Neural progenitor cell (in vitro differentiated cells): ENCODE data around the gene VPS33A. TPM values are rescaled to one million over a fixed set of nuclear protein-coding genes. Genes with fewer than 3 reads are reported as not detected.

ENCODE experiments used
- DNase-seq: peaks from one replicate; pipeline ENCODE4 v3.0.0-alpha.2; 2016; ENCODE audit warnings: low spot score
- H2AFZ ChIP-seq: fragments of 200-600 bp; sonication (generic); replicated peaks from 2 replicates; pipeline ENCODE4 v1.6.1; 2016; ENCODE audit warnings: antibody characterized with exemption
- H3F3A ChIP-seq: fragments of 200-600 bp; sonication (generic); 2 replicates; pipeline ENCODE4 v1.6.1; 2016; ENCODE audit warnings: antibody characterized with exemption, low read depth
- H3K27ac ChIP-seq: fragments of 200-600 bp; sonication (generic); 2 replicates; pipeline ENCODE4 v1.5.1; 2016; ENCODE audit warnings: mild to moderate bottlenecking
- H3K27me3 ChIP-seq: fragments of 200-600 bp; sonication (generic); 2 replicates; pipeline ENCODE4 v1.6.1; 2016; ENCODE audit warnings: mild to moderate bottlenecking, moderate library complexity
- H3K36me3 ChIP-seq: fragments of 200-600 bp; sonication (generic); 2 replicates; pipeline ENCODE4 v1.5.1; 2016
- H3K4me1 ChIP-seq: fragments of 200-600 bp; sonication (generic); 2 replicates; pipeline ENCODE4 v1.6.1; 2016; ENCODE audit warnings: mixed run types
- H3K4me2 ChIP-seq: fragments of 200-600 bp; sonication (generic); 2 replicates; pipeline ENCODE4 v1.6.1; 2016
- H3K4me3 ChIP-seq: fragments of 200-600 bp; sonication (generic); 2 replicates; pipeline ENCODE4 v1.5.1; 2016
- H3K79me2 ChIP-seq: fragments of 200-600 bp; sonication (generic); 2 replicates; pipeline ENCODE4 v1.6.1; 2016; ENCODE audit warnings: low read depth
- H3K9ac ChIP-seq: fragments of 200-600 bp; sonication (generic); 2 replicates; pipeline ENCODE4 v1.6.1; 2016
- H3K9me3 ChIP-seq: fragments of 200-600 bp; sonication (generic); 2 replicates; pipeline ENCODE4 v1.5.1; 2016; ENCODE audit warnings: low read depth
- H4K20me1 ChIP-seq: fragments of 200-600 bp; sonication (generic); 2 replicates; pipeline ENCODE4 v1.6.1; 2016; ENCODE audit warnings: low read depth
- H3K27ac Mint-ChIP-seq: 3 replicates; pipeline ENCODE4 v1.8.0; 2021; ENCODE audit warnings: mixed read lengths
- H3K27me3 Mint-ChIP-seq: 2 replicates; pipeline ENCODE4 v1.8.0; 2022; ENCODE audit warnings: low read depth, mild to moderate bottlenecking, inconsistent platforms, moderate library complexity, mixed read lengths; ENCODE audit not compliant: insufficient read depth
- H3K36me3 Mint-ChIP-seq: 3 replicates; pipeline ENCODE4 v1.8.0; 2021; ENCODE audit warnings: mixed read lengths
- H3K4me1 Mint-ChIP-seq: 3 replicates; pipeline ENCODE4 v1.8.0; 2021; ENCODE audit warnings: mixed read lengths
- H3K4me3 Mint-ChIP-seq: 3 replicates; pipeline ENCODE4 v1.8.0; 2021; ENCODE audit warnings: mild to moderate bottlenecking, moderate library complexity, mixed read lengths
- H3K9me3 Mint-ChIP-seq: 3 replicates; pipeline ENCODE4 v1.8.0; 2020; ENCODE audit warnings: mixed read lengths
- EZH2 ChIP-seq: fragments of 200-600 bp; sonication (generic); IDR thresholded peaks from 2 replicates; pipeline ENCODE4 v1.6.1; 2017; ENCODE audit warnings: antibody characterized with exemption, mild to moderate bottlenecking, moderate library complexity
- EZH2phosphoT487 ChIP-seq: fragments of 200-600 bp; sonication (generic); IDR thresholded peaks from 2 replicates; pipeline ENCODE4 v1.6.1; 2017; ENCODE audit warnings: antibody characterized with exemption
- total RNA-seq: library from RNA; depleted of rRNA; stranded (reverse); fragments of >200 nt; gene quantifications from 2 replicates; pipeline ENCODE4 v1.2.3, GENCODE V29; 2015; ENCODE audit warnings: low replicate concordance
- TF ChIP-seq, protein P1 (sequence below): fragments of 200-600 bp; sonication (generic); IDR thresholded peaks from 2 replicates; pipeline ENCODE4 v1.5.1; 2017; ENCODE audit warnings: antibody characterized with exemption, mild to moderate bottlenecking

The VPS33A gene
- total RNA-seq, 1 donor from 2014 or later = 42.0 TPM

- Mint-ChIP-seq H3K9me3 (no peaks in the 10 kb centered on the region), H3K4me3 (no peak overlapping the region), H3K27ac (no peak overlapping the region), H3K36me3 (peaks cover 4% of the 10 kb centered on the region), H3K27me3 (peaks cover 3% of the 10 kb centered on the region), H3K4me1 (no peaks in the 10 kb centered on the region)
- Histone ChIP-seq H2AFZ (no peak overlapping the region), H3K79me2 (no peaks in the 10 kb centered on the region), H3K27me3 (no peaks in the 10 kb centered on the region), H3K4me2 (no peak overlapping the region), H3K36me3 (no peaks in the 10 kb centered on the region), H3K9me3 (no peaks in the 10 kb centered on the region), H3F3A (no peaks in the 10 kb centered on the region), H3K4me1 (no peaks in the 10 kb centered on the region), H3K9ac (no peak overlapping the region), H4K20me1 (no peaks in the 10 kb centered on the region), H3K4me3 (no peak overlapping the region), H3K27ac (no peak overlapping the region)
- TF ChIP-seq, protein P1, sequence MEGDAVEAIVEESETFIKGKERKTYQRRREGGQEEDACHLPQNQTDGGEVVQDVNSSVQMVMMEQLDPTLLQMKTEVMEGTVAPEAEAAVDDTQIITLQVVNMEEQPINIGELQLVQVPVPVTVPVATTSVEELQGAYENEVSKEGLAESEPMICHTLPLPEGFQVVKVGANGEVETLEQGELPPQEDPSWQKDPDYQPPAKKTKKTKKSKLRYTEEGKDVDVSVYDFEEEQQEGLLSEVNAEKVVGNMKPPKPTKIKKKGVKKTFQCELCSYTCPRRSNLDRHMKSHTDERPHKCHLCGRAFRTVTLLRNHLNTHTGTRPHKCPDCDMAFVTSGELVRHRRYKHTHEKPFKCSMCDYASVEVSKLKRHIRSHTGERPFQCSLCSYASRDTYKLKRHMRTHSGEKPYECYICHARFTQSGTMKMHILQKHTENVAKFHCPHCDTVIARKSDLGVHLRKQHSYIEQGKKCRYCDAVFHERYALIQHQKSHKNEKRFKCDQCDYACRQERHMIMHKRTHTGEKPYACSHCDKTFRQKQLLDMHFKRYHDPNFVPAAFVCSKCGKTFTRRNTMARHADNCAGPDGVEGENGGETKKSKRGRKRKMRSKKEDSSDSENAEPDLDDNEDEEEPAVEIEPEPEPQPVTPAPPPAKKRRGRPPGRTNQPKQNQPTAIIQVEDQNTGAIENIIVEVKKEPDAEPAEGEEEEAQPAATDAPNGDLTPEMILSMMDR = no peak
- no peak for TF ChIP-seq EZH2
- no peak for TF ChIP-seq EZH2phosphoT487
- no peak for DNase-seq
Measured at GRCh38 chr12:122250536-122250935, 15.8 kb downstream of the VPS33A start.

DNA sequence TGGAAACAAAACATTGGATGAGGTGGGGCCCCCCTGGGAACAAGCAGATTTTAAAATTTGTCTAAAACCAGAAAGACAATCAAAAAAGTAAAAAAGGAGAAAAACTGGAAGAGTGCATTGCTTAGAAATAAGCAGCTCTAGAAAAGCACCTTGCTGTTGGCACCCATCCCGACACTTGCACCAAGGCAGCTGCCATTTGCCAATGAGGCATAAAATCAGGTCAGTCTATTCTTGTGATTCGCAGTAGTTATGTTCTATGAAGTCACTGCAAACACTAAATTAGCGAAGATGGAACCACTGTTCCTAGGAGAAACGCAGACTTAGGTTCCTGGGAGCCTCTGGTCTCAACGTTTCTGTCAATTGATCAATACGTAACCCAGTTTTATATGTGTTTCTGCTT, 16.2 kb downstream of the VPS33A start:
- Histone ChIP-seq H3K9ac (no peak overlapping the region), H3K4me2 (no peak overlapping the region), H4K20me1 (no peaks in the 10 kb centered on the region), H3K27ac (no peak overlapping the region), H3K4me1 (no peaks in the 10 kb centered on the region), H3K27me3 (no peaks in the 10 kb centered on the region), H3F3A (no peaks in the 10 kb centered on the region), H3K36me3 (no peaks in the 10 kb centered on the region), H3K9me3 (no peaks in the 10 kb centered on the region), H2AFZ (no peak overlapping the region), H3K79me2 (no peaks in the 10 kb centered on the region), H3K4me3 (no peak overlapping the region)
- H3K36me3 Mint-ChIP-seq = peaks cover 4% of the 10 kb centered on the region
- DNase-seq = no peak
- H3K9me3 Mint-ChIP-seq = no peaks in the 10 kb centered on the region
- no peak overlapping the region for H3K4me3 Mint-ChIP-seq
- peaks cover 3% of the 10 kb centered on the region for H3K27me3 Mint-ChIP-seq
- no peak overlapping the region for H3K27ac Mint-ChIP-seq
- TF ChIP-seq, protein P1 = no peak
- no peak for TF ChIP-seq EZH2phosphoT487
- no peak for TF ChIP-seq EZH2
- H3K4me1 Mint-ChIP-seq = no peaks in the 10 kb centered on the region

DNA sequence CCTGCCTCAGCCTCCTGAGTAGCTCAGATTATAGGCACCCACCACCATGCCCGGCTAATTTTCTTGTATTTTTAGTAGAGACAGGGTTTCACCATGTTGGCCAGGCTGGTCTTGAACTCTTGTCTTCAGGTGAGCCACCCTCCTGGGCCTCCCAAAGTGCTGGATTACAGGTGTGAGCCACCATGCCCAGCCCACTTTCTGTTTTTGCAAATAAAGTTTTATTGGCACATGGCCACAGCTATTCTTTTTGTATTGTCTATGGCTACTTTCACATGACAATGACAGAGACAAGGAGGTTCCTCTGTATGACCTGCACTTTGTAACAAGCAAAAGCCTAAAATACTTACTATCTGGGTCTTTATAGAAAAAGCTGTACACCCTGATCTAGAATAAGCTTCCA, 20.7 kb downstream of the VPS33A start:
- no peaks in the 10 kb centered on the region for H3K36me3 ChIP-seq
- TF ChIP-seq EZH2phosphoT487 (no peak), EZH2 (no peak)
- TF ChIP-seq, protein P1 = no peak
- no peak overlapping the region for H3K27ac ChIP-seq
- H3K4me1 ChIP-seq = no peaks in the 10 kb centered on the region
- H4K20me1 ChIP-seq = no peaks in the 10 kb centered on the region
- H3F3A ChIP-seq = no peaks in the 10 kb centered on the region
- H3K9me3 ChIP-seq = no peaks in the 10 kb centered on the region
- Mint-ChIP-seq H3K27me3 (peaks cover 2% of the 10 kb centered on the region), H3K9me3 (no peaks in the 10 kb centered on the region), H3K27ac (no peak overlapping the region), H3K36me3 (peaks cover 8% of the 10 kb centered on the region), H3K4me1 (no peaks in the 10 kb centered on the region), H3K4me3 (no peak overlapping the region)
- no peak overlapping the region for H2AFZ ChIP-seq
- no peak for DNase-seq
- H3K4me2 ChIP-seq = no peak overlapping the region
- H3K27me3 ChIP-seq = no peaks in the 10 kb centered on the region
- H3K9ac ChIP-seq = no peak overlapping the region
- H3K4me3 ChIP-seq = no peak overlapping the region
- no peaks in the 10 kb centered on the region for H3K79me2 ChIP-seq
